GM19043 (cell line): ENCODE data around the gene PTGDS.

Source experiments
- ATAC-seq: cut with Tn5 transposase; IDR thresholded peaks from one replicate; pipeline ENCODE4 v1.9.1; 2021; ENCODE audit warnings: low read depth; ENCODE audit not compliant: unreplicated experiment

The PTGDS gene

DNA sequence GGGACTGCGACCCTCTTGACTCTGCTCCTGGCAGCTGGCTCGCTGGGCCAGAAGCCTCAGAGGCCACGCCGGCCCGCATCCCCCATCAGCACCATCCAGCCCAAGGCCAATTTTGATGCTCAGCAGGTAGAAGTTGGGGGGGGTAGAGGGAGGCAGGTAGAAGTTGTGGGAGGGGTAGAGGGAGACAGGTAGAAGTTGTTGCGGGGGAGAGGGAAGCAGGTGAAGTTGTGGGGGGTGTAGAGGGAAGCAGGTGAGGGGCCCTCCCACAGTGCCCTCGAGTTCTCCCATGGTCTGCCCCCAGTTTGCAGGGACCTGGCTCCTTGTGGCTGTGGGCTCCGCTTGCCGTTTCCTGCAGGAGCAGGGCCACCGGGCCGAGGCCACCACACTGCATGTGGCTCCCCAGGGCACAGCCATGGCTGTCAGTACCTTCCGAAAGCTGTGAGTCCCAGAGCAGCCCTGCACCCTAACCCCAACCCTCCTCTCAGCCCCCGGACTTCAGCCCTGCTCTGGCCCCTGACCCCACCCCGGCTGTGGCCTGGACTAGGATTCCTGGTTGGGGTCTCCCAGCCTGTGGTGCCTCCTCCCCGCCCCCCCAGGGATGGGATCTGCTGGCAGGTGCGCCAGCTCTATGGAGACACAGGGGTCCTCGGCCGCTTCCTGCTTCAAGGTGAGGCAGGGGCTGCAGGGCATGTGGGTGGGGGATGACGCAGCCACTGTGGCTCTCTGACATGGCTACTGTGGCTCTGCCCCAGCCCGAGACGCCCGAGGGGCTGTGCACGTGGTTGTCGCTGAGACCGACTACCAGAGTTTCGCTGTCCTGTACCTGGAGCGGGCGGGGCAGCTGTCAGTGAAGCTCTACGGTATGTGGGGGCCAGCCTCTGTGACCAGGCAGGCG, 31.7 kb upstream of the PTGDS start:
- no peak for ATAC-seq

DNA sequence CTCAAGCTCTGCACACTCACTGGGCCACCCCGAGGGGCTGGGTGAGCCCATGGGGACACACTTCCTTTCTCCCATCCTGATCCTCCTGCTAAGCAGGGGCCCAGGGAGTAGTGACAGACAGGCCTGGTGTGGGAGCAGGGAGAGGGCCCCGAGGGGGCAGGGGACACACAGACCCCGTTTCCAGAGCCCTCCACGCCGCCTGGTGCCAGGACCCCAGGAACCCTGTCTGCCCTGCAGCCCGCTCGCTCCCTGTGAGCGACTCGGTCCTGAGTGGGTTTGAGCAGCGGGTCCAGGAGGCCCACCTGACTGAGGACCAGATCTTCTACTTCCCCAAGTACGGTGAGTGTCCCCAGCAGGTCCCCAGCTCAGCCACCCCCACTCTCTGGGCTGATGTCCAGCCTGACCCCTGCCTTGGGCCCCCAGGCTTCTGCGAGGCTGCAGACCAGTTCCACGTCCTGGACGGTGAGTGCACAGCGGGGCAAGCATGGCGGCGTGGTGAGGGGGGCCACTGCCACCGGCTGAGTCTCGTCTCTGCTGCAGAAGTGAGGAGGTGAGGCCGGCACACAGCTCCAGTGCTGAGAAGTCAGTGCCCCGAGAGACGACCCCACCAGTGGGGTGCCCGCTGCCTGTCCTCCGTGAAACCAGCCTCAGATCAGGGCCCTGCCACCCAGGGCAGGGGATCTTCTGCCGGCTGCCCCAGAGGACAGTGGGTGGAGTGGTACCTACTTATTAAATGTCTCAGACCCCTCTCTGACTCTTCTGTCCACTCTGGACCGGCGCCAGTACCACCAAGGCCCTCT, 30.9 kb upstream of the PTGDS start:
- no peak for ATAC-seq

DNA sequence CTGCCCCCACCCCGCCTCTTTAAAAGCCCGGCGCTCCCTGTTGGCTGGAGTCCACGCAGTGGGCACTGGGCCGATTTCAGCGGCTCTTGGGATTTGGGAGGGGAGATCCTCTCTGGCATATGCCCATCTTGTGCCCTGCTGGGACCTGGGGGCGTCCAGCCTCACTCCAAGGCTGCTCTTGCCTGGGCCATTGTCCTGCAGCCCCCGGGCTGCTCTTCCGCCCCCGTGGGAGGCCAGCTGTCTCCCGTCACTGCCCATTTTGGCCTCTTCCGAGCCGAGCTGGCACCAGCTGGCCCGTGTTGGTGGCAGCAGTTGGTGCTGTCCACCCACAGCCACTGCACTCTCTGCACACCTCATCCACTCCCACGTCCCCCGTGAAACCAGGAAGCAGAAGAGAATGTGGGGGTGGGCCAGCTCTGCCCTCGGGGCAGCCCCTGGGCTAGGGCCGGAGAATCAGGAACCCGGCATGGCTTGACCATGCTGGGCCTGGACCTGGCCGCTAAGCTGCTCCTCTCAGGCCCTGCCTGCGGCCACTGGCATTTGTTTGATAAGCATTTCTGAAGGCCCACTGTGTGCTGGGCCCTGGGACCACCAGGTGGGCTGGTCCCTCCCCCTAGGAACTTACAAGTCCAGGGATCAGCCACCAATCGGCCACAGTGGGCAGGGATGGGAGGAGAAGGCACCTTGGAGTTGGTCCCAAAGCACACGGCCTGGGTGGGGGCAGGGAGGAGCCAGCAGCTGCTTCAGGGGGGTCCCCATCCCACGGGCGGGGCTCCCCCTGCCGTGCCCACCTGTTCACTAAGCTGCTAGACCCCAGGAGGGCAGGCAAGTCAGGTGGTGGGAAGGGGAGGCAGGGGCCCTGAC, 30.0 kb upstream of the PTGDS start:
- no peak for ATAC-seq

DNA sequence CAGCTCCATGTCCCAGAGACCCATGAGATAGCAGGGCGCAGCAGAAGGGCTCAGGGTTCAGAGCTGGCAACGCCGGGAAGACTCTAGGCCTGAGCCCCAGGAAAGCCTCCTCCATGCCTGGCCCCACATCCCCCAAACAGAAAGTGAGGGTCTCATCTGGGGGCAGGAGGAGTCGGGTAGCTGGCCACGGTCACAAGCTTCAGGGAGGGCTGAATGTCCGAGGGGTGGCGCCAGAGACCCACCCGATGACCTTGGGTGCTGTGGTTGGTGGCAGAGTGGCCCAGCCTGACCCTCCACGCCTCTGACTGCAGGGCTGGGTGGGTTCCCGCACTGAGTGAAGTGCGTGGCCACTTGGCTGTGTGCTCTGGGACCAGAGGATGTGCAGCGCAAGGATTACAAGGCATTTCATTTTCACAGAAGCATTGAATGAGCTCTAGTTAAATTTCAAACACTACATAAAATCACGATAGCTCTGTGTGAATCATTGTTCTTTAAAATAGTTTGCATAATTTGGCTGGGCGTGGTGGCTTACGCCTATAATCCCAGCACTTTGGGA, 29.3 kb upstream of the PTGDS start:
- no peak for ATAC-seq

DNA sequence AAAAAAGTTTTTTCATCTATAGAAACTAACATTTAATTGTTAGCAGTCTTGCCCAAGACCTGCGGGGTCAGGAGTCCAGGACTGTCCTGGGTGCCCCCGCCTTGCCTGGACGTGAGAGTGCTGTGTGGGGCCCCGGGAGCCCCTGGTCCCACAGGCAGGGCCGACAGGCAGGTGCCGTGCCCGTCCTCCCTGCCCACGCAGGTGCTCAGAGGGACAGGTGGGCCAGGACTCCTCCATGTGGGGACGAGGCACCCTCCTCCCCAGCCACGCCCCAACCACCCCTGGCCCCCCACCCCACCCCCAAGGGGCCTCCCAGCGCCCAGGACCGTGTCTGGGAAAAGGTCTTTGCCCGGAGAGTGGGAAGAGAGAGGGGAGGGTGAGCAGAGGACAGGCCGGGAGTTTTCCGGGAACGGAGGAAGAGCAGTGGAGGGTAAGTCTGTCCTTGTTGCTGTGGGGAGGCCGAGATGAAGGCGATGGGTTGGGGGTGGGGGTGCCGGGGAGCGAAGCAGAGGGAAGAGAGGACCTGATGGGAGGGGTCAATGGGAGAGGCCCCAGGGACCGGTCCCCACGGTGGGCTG, 28.0 kb upstream of the PTGDS start:
- ATAC-seq, result no peak

DNA sequence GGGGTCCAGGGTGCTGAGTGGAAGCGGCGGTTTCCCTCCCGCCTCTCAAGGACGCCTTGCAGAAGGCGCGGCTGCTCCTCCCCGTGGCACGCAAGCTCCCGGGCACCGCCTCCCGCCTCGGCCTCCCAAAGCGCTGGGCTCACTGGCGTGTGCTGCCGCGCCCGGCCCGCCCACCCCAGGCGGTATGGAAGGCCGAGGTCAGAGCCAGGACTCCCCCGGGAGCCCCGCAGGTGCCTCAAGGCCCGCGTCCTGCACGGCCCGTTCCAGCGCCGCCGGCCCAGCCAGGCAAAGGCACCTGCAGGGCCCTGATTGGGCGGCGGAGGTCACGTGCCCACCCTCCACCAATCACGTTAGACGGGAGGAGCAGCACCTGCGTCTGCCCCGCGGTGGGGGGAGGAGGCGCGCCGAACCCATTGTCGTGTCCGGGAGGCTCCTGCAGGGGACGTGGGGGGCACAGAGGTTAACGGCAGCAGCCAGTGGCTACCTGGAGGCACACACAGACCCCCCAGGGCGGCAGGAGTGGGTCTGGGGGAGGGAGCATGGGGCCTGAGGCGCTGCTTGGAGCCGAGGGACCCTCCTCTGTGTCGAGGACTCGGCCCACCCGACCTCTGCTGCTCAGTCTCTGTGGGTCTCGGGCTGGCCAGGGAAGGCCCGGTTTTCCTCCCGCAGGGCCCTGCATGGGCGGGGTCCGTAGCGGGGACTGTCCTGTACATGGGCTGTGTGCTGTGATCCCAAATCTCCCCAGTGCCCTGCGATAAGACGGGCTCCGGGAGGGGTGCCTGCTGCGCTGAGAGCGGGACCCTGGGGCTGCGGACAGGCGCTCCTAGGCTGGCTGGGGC, 27.3 kb upstream of the PTGDS start:
- ATAC-seq, result peak; percentile 91

DNA sequence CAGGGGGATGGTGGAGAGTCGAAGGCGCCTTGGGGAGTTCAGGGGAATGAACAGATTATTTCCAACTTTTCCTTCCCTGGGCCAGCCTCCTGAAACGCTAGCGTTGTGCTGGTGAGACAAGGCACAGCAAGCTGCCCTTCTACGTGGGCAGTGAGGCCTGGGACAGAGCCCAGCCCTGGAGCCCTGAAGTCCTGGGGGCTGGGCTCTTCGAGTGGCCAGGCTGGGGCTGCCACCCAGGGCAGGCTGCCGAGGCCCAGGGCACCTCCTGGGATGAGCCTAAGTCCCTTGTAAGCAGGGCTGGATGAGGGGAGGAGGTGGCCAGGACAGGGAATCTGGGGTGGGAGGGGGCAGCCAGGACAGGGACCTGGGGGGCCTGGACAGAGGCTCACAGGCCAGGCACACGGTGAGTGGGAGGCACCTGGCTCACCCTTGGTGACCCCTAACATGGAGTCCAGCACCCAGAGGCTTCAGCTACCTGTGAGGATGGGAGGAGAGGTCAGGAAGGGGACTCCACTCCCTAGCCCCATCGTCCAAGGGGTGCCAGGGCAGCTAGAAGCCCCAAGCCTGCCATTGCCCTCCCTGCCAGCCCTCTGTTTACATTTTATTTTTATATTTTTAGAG, 26.5 kb upstream of the PTGDS start:
- ATAC-seq, result no peak

DNA sequence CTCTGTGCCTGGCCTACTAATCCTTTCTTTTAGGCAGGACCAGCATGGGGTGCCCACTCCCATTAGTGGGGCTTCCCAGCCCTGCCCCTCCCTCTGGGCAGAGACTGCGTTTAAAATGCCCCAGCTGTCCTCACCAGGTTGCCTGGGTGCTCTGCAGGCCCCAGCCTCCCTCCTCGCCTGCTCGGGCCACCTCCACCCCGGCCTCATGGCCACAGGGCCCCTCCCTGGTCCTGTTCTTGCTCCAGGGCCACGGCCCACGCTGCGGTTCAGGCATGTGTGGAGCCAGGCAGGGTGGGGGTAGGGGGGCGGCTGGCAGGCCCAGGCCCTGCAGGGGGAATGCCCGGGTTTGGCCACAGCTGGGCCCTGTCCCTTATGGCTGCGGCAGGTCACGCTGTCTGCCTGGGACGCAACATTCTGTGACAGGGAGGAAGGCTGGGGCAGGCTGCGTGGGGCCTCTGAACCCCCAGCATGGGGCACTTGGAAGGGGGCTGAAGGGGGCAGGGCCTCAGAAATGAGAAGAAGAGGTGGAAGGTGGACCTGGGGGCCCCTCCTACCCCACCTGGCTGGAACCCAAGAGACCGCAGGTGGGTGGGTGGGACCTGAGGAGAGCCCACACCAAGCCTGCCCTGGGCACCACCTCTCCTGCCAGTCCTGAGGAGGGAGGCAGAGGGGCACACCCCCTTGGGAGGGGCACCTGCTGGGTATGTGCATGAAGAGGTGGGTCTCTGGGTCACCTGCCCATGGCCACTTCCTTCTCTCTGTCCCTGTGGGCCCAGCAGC, 25.6 kb upstream of the PTGDS start, which contains the start of gene LCN12:
TSS of gene LCN12 (plus strand) at position 733 of the 780 bp plus-strand sequence. CDS start 55 bp downstream, outside the sequence.
- ATAC-seq, result no peak

DNA sequence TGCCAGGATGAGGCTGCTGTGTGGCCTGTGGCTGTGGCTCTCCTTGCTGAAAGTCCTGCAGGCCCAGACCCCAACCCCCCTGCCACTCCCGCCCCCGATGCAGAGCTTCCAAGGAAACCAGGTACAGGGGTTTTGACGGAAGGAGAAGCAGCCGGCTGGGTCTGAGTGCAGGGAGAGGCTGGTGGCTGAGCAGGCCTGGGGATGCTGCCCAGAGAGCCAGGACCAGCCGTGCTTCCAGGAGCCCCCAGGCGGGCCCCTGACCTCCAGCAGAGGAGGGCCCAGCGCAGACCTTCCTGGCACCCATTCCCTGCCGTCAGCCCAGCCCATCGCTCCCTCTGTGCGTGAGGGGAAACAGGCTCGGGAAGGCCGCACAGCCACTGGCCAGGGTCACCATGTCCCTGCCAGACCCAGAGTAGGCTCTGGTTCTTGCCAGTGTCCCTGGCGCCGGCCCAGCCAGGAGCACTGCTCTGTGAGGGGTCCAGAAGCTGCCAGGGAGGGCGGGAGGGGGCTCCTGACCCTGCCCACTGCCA, 24.9 kb upstream of the PTGDS start:
- no peak for ATAC-seq

DNA sequence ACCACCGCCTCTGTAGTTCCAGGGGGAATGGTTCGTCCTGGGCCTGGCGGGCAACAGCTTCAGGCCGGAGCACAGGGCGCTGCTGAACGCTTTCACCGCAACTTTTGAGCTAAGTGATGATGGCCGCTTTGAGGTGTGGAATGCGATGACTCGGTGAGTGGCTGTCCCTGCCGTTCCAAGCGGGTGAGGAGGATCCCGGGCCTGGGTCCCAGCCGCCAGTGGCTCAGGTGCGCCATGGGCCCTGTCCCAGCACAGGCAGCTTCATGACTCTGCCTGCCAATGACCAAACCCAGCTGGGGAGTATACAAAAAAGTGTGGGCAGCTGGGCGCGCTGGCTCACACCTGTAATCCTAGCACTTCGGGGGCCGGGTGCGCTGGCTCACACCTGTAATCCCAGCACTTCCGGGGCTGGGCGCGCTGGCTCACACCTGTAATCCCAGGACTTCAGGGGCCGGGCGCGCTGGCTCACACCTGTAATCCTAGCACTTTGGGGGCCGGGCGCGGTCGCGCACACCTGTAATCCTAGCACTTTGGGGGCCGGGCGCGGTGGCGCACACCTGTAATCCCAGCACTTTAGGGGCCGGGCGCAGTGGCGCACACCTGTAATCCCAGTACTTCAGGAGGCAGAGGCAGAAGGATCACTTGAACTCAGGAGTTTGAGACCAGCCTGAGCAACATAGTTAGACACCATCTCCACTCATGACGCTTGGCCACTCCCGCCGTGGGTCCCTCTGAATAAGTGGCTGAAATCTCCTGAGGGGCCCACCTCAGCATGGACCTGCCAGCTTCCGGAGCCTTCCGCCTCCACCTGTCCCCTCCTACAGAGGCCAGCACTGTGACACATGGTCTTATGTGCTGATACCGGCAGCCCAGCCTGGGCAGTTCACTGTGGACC, 24.2 kb upstream of the PTGDS start:
- no peak for ATAC-seq

DNA sequence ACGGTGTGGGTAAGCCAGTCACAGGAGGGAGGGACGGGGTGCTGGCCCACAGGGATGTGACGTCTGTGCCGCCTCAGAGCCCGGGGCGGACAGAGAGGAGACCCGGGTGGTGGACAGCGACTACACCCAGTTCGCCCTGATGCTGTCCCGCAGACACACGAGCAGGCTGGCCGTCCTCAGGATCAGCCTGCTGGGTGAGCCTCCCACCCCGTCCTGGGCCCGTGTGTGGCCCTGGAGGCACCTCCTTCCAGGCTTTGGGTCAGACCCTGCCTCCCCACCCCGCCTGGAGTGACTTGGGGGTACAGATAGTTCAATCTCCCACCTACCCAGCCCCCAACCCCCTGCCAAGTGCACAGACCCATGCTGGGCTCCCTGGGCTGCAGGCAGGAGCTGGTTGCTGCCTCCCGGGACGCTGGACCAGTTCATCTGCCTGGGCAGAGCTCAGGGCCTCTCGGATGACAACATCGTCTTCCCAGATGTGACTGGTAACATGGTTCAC, 23.5 kb upstream of the PTGDS start:
- no peak for ATAC-seq

DNA sequence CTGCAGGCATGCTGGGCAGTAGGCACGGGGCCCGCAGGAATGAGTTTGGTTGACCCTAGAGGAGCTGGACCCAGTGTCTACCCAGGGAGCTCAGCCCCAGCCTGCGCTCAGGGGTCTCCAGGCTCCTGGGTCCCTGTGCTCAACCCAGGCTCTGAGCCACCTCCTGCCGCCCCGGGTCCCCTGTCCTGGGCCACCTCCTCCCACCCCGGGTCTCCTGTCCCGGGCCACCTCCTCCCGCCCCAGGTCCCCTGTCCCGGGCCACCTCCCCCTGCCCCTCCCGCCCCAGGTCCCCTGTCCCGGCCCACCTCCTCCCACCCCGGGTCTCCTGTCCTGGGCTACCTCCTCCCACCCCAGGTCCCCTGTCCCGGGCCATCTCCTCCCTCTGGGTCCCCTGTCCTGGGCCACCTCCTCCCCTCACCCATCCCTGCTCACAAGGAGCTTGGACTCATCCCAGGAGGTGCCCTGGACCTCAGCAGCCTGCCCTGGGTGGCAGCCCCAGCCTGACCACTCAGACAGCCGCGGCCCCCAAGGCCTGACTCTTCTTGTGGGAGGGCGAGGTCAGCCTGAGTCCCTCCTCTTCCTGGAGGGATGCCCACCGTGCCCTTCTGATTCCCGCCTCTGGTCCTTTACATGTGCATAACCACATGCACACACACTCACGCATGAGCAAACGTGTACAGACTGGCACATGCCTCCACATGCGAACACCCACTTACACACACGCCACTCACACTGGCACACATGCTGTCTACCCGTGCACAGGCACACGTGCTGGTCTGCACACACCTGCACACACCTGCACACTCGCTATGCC, 22.8 kb upstream of the PTGDS start:
- no peak for ATAC-seq

DNA sequence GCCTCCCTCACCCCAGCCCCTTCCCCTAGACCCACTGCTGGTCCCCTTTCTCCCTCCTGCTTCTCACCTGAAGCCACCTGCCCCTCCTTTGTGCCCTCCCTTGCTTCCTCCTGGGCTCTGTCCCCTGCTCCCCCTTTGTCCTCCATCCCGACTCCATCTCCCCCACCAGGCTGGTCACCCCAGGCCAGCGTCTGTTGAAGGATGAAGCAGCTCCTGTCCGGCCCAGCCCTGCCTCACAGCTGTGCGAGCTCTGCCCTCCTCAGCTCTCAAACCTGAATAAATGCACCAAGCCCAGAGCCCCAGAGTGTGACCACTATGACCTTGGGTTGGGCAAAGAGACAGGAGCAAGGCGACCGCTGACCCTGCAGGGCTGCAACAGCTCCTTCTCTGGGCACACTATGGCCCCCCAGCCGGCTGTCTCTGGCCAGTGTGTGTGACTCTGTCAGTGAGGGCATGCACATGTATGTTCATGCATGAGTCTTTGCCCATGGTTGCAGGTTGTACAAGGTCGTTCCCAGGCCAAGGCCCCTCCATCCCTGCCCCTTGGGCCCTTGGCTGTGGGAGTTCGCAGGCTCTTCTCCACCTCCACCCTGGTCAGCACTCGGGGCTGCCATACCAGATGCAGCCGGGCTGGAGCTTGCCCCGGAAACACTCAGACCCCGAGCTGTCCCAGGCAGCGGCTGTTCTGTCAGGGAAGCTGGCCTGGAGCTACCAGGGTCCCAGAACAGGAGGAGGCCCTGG, 21.9 kb upstream of the PTGDS start:
- no peak for ATAC-seq

DNA sequence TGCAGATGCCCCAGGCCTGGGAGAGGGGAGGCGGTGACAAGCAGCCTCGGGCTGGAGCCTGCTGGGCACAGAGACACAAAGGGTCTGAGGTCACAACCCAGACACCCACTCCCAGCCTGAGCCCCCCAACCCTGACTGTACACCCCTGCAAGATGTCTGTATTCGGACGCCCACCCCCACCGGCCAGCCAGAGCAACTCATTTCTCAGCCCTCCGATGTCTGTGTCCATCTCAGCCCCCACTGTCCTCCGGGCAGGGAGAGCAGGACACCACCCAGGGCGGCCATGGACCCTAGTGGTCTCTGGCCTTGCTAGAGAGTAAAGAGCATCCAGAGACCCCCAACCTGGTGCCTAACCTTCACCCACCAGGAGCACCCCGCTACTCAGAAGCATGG, 21.4 kb upstream of the PTGDS start:
- no peak for ATAC-seq

DNA sequence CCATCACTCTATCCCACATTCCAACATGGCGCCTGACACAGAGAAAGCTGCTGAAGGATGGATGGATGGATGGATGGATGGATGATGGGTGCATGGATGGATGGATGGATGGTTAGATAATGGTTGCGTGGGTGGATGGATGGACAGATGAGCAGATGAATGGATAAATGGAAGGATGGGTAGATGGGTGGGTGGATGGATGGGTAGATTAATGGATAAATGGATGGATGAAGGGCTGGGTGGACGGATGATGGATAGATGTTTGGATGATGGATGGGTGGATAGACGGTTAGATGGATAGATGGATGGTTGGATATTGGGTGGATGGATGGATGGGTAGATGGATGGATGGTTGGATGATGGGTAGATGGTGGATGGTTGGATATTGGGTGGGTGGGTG, 20.7 kb upstream of the PTGDS start:
- no peak for ATAC-seq
